HepG2 (cell line): ENCODE data around the gene PPCDC. TPM values are rescaled to one million over a fixed set of nuclear protein-coding genes. Genes with fewer than 3 reads are reported as not detected.

Experiments used
- CEBPG ChIP-seq: IDR thresholded peaks from 2 replicates; pipeline ENCODE4 v1.6.1; 2016
- FIP1L1 ChIP-seq: fragments of 200-400 bp; formaldehyde crosslinking; IDR thresholded peaks from 2 replicates; pipeline ENCODE4 v1.6.1; 2018; ENCODE audit warnings: low read depth, mild to moderate bottlenecking, low read length, moderate library complexity, borderline replicate concordance; ENCODE audit not compliant: insufficient read depth
- HOXA9 ChIP-seq: sonication (generic); formaldehyde crosslinking; IDR thresholded peaks from 2 replicates; pipeline ENCODE4 v1.8.1; 2022; ENCODE audit warnings: missing genetic modification reagents, mild to moderate bottlenecking, moderate library complexity, borderline replicate concordance
- IRX3 ChIP-seq: sonication (generic); formaldehyde crosslinking; IDR thresholded peaks from 2 replicates; pipeline ENCODE4 v1.8.1; 2023; ENCODE audit warnings: mild to moderate bottlenecking, low read depth, missing genetic modification reagents, borderline replicate concordance
- RFX5 ChIP-seq: IDR thresholded peaks from 2 replicates; pipeline ENCODE4 v1.6.1; 2011; ENCODE audit warnings: low read depth, low read length, improper control_type of control experiment
- SKI ChIP-seq: fragments of 450-650 bp; IDR thresholded peaks from one replicate; pipeline ENCODE4 v1.6.1; 2018; ENCODE audit warnings: mild to moderate bottlenecking; ENCODE audit not compliant: partially characterized antibody
- SP2 ChIP-seq: sonication (generic); formaldehyde crosslinking; IDR thresholded peaks from 2 replicates; pipeline ENCODE4 v1.5.1; 2020; ENCODE audit warnings: mild to moderate bottlenecking, missing genetic modification reagents
- TCF7 ChIP-seq: sonication (generic); IDR thresholded peaks from 2 replicates; pipeline ENCODE4 v1.6.1; 2016; ENCODE audit warnings: antibody characterized with exemption, low read depth
- TOE1 ChIP-seq: sonication (generic); formaldehyde crosslinking; IDR thresholded peaks from 2 replicates; pipeline ENCODE4 v1.4.0; 2020; ENCODE audit warnings: mild to moderate bottlenecking, missing genetic modification reagents
- ZFP36 ChIP-seq: fragments of 150-350 bp; IDR thresholded peaks from 2 replicates; pipeline ENCODE4 v1.6.1; 2018; ENCODE audit warnings: borderline replicate concordance, low read length, low read depth; ENCODE audit not compliant: partially characterized antibody
- ZNF75D ChIP-seq: sonication (generic); formaldehyde crosslinking; IDR thresholded peaks from 2 replicates; pipeline ENCODE4 v1.8.1; 2023; ENCODE audit warnings: missing genetic modification reagents, mild to moderate bottlenecking, borderline replicate concordance
- ZNF883 ChIP-seq: sonication (generic); formaldehyde crosslinking; IDR thresholded peaks from 2 replicates; pipeline ENCODE4 v1.5.1; 2020; ENCODE audit warnings: mild to moderate bottlenecking, missing genetic modification reagents; ENCODE audit errors: not compliant biosample characterization
- ZSCAN22 ChIP-seq: sonication (generic); formaldehyde crosslinking; IDR thresholded peaks from 2 replicates; pipeline ENCODE4 v1.4.0; 2020; ENCODE audit warnings: mild to moderate bottlenecking, missing genetic modification reagents
- polyA plus RNA-seq, 8 experiments: library from polyadenylated mRNA; depleted of rRNA in 3 of 8; stranded (reverse) in 7 of 8; unstranded in 1 of 8; fragments of >200 nt; fragmentation: Illumina TruSeq in 4 of 8; extraction: Trizol in 4 of 8; gene quantifications; 2 replicates each; pipeline versions ENCODE4 v1.2.1 to v1.2.3, GENCODE V29; 2011 to 2016; ENCODE audit warnings: low read depth in 4 of 8, missing spikeins in 1 of 8, mixed read lengths in 1 of 8; ENCODE audit not compliant: insufficient read depth in 1 of 8
- total RNA-seq, 5 experiments: library from RNA; depleted of rRNA; stranded (reverse); fragments of >200 nt; fragmentation: Illumina TruSeq; extraction: Trizol; gene quantifications; 2 replicates each; pipeline ENCODE4 v1.2.3, GENCODE V29; 2016; ENCODE audit warnings: low read depth in 1 of 5
- TF ChIP-seq, protein P1 (sequence below): sonication (generic); formaldehyde crosslinking; IDR thresholded peaks from 2 replicates; pipeline ENCODE4 v1.5.0; 2020; ENCODE audit warnings: mild to moderate bottlenecking, low read depth, missing genetic modification reagents, borderline replicate concordance
- TF ChIP-seq, protein P2 (sequence below): IDR thresholded peaks from 2 replicates; pipeline ENCODE4 v1.6.1; 2016; ENCODE audit warnings: missing compliant biosample characterization, missing genetic modification reagents, borderline replicate concordance
- TF ChIP-seq, protein P3 (sequence below): sonication (generic); formaldehyde crosslinking; IDR thresholded peaks from 2 replicates; pipeline ENCODE4 v1.5.0; 2020; ENCODE audit warnings: mild to moderate bottlenecking, missing genetic modification reagents
- TF ChIP-seq, protein P4 (sequence below): sonication (generic); formaldehyde crosslinking; IDR thresholded peaks from 2 replicates; pipeline ENCODE4 v1.4.0; 2020; ENCODE audit warnings: missing genetic modification reagents
- TF ChIP-seq, protein P5 (sequence below): sonication (generic); formaldehyde crosslinking; IDR thresholded peaks from 2 replicates; pipeline ENCODE4 v1.5.1; 2020; ENCODE audit warnings: missing genetic modification reagents, mild to moderate bottlenecking, borderline replicate concordance

PPCDC gene
- total and polyA plus RNA-seq, 2 of the 13 experiments (the other 11 are each of a cell fraction or from before 2014, with no cell fraction given) = 12.3 to 12.8 TPM

DNA sequence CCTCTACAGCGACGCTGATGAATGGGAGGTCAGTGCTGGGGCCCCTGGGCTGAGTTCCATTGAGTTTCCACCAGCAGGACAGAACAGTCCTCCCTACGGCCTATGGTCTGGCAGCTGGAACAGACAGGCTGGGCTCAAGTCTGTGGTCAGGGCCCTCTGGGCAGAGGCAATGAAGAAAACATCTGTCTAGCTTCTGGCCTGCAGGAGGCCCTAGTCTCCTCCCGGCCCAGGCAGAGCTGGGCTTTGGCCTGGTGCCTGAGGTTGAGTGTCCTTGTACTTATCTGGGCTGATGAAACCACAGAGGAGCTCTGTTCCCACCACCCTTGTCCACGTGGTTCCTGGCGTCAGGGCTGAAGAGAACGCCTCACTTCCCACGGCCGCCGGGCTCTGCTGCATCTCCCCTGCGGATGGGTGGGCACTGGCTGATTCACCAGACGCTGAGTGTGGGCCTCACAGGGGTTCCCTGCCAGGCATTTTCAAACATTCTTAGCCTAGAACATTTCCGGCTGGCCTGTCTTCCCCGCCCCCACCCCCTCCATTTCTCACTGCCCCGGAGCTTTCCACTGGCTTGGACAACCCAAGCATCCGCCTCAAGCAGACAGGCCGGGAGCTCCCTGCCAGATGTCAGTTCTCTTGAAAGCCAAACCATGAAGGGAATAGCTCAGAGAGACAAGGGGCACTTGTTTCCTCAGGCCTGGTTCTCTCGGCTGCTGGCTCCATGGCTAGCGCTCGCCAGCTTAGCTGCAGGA lies 20.3 kb downstream of the PPCDC start (continued):
- TF ChIP-seq TOE1 = no peak
- no peak for TF ChIP-seq TCF7
- TF ChIP-seq SKI = peak; percentile 70
- no peak for TF ChIP-seq RFX5
- no peak for TF ChIP-seq ZNF75D (CRISPR knock-in tag)
- TF ChIP-seq, protein P1, sequence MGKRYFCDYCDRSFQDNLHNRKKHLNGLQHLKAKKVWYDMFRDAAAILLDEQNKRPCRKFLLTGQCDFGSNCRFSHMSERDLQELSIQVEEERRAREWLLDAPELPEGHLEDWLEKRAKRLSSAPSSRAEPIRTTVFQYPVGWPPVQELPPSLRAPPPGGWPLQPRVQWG = no peak
- TF ChIP-seq, protein P2, sequence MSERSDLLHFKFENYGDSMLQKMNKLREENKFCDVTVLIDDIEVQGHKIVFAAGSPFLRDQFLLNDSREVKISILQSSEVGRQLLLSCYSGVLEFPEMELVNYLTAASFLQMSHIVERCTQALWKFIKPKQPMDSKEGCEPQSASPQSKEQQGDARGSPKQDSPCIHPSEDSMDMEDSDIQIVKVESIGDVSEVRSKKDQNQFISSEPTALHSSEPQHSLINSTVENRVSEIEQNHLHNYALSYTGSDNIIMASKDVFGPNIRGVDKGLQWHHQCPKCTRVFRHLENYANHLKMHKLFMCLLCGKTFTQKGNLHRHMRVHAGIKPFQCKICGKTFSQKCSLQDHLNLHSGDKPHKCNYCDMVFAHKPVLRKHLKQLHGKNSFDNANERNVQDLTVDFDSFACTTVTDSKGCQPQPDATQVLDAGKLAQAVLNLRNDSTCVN (CRISPR knock-in tag) = peak; percentile 86
- TF ChIP-seq IRX3 = no peak
- TF ChIP-seq, protein P3, sequence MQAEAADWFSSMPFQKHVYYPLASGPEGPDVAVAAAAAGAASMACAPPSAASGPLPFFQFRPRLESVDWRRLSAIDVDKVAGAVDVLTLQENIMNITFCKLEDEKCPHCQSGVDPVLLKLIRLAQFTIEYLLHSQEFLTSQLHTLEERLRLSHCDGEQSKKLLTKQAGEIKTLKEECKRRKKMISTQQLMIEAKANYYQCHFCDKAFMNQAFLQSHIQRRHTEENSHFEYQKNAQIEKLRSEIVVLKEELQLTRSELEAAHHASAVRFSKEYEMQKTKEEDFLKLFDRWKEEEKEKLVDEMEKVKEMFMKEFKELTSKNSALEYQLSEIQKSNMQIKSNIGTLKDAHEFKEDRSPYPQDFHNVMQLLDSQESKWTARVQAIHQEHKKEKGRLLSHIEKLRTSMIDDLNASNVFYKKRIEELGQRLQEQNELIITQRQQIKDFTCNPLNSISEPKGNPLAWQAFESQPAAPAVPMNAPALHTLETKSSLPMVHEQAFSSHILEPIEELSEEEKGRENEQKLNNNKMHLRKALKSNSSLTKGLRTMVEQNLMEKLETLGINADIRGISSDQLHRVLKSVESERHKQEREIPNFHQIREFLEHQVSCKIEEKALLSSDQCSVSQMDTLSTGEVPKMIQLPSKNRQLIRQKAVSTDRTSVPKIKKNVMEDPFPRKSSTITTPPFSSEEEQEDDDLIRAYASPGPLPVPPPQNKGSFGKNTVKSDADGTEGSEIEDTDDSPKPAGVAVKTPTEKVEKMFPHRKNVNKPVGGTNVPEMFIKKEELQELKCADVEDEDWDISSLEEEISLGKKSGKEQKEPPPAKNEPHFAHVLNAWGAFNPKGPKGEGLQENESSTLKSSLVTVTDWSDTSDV (CRISPR knock-in tag) = no peak; the same call in 1 of the 2 replicates
- TF ChIP-seq SP2 (CRISPR knock-in tag) = no peak
- TF ChIP-seq, protein P4, sequence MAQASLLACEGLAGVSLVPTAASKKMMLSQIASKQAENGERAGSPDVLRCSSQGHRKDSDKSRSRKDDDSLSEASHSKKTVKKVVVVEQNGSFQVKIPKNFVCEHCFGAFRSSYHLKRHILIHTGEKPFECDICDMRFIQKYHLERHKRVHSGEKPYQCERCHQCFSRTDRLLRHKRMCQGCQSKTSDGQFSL = no peak
- no peak for TF ChIP-seq ZFP36
- TF ChIP-seq, protein P5, sequence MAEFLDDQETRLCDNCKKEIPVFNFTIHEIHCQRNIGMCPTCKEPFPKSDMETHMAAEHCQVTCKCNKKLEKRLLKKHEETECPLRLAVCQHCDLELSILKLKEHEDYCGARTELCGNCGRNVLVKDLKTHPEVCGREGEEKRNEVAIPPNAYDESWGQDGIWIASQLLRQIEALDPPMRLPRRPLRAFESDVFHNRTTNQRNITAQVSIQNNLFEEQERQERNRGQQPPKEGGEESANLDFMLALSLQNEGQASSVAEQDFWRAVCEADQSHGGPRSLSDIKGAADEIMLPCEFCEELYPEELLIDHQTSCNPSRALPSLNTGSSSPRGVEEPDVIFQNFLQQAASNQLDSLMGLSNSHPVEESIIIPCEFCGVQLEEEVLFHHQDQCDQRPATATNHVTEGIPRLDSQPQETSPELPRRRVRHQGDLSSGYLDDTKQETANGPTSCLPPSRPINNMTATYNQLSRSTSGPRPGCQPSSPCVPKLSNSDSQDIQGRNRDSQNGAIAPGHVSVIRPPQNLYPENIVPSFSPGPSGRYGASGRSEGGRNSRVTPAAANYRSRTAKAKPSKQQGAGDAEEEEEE = no peak
- TF ChIP-seq ZNF883 (CRISPR knock-in tag) = no peak
- TF ChIP-seq HOXA9 (CRISPR knock-in tag) = no peak
- 0 out of 2 replicates have a peak, but pooled peaks have one; percentile 52 for TF ChIP-seq ZSCAN22 (CRISPR knock-in tag)
- no peak for TF ChIP-seq FIP1L1
- TF ChIP-seq CEBPG (CRISPR knock-in tag) = peak; percentile 94
